Activated CD8-positive, alpha-beta memory T cell treated with anti-CD3 and anti-CD28 coated beads for 24 hours (primary cell): Measurements from ENCODE around the gene NDE1.
"Not testable (repeated sequence)": the region's sequence is repeated elsewhere in the genome, so short reads cannot be mapped to it uniquely, and the experiment has no call there.

Experiments used
- DNase-seq: peaks from one replicate; pipeline ENCODE4 v3.0.0-alpha.2; 2020

The NDE1 gene

DNA sequence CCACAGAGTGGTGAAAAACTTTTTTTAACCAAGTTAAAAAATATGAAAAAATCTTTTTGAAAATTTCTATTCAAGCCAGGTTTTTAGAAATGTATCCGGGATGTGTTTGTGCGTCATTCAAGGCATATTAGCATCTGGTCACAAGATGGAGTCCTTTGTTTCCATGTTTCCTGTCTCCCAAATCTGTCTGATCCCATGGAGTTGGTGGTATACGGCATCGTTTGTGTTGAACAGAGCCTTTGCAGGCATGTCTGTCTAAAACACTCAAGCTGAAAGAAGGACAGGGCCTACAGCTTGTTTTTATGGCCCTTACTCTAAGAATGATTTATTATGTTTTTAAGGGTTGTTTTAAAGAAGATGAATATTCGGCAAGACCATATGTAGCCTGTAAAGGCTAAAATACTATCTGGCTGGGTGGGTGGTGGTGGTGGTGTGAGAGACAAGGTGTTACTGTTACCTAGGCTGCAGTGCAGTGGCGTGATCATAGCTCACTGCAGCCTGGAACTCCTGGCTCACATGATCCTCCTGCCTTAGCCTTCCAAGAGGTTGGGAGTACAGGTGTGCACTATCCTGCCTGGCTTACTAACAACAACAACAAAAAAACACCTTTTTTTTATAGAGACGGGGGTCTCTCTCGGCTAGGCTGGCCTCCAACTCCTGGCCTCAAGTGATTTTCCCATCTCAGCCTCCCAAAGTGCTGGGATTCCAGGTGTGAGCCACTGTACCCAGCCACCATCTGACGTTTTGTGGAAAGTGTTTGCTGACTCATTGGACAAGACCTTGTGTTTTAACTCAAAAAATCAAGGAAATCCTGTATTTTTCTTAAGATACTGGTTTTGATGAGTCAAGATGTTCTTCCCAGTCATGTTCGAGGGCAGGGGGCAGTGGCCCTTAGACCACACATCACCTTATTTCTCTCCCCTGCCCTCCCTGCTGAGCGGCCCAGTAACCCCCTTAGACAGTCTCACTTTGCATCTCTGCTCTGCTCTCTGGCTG is 52.2 kb downstream of the NDE1 start:
- DNase-seq = no peak

- DNase-seq = no peak
Observed at GRCh38 chr16:15703029-15703736, 53.1 kb downstream of the NDE1 start.

GRCh38 chr16:15704545-15704987 is 54.5 kb downstream of the NDE1 start:
- DNase-seq = peak; percentile 90

DNA sequence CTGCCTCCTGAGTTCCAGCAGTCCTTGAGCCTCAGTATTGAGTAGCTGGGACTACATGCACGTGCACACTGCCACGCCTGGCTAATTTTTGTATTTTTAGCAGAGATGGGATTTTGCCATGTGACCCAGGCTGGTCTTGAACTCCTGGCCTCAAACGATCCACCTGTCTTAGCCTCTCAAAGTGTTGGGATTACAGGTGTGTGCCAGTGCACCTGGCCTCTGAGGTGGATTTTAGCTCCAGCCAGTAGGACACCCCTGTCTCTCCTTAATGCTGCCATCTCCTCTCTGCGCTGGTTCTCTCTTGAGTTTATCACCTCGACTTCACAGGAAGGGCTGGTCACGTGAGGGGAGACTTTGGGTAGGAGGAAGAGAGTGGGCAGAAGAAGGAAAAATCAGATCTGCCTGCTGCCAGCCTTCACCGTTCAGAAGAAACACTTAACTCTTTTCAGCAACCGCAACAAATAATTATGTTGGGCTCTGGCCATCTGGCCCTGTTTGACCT is 55.1 kb downstream of the NDE1 start:
- DNase-seq = no peak

- no peak for DNase-seq
Observed at GRCh38 chr16:15707332-15707731, 57.3 kb downstream of the NDE1 start.

GRCh38 chr16:15708096-15708495 is 58.1 kb downstream of the NDE1 start:
- no peak for DNase-seq

DNA sequence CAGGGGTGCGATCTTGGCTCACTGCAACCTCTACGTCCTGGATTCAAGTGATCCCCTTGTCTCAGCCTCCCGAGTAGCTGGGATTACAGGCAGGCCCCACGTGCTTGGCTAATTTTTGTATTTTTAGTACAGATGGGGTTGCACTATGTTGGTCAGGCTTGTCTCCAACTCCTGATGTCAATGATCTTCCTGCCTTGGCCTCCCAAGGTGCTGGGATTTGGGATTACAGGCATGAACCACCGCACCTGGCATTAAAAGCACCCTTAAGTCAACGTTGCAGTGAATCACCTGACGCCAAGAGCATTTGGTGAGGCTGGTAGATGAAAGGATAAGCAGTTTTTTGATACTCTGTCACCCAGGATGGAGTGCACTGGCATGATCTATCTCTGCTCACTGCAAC is 59.0 kb downstream of the NDE1 start:
- DNase-seq = no peak

GRCh38 chr16:15714393-15715172 is 64.5 kb downstream of the NDE1 start:
- no peak for DNase-seq

DNA sequence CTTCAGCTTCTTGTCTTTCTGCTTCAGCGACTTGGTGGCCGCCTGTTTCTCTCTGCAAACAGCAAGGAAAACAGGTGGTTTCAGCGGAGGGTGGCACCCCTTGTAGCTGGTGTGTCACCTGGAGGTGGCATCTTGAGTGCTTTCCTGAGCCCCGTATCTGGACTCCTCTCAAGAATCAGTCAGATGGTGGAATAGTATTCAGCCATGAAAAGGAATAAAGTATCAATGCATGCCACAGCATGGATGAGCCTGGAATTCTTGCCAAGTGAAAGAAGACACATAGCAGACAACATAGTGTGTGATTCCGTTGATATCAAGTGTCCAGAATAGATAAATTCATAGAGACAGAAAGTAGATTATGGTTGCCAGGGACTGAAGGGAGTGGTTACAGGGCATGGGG is 65.2 kb downstream of the NDE1 start:
- DNase-seq = no peak

DNA sequence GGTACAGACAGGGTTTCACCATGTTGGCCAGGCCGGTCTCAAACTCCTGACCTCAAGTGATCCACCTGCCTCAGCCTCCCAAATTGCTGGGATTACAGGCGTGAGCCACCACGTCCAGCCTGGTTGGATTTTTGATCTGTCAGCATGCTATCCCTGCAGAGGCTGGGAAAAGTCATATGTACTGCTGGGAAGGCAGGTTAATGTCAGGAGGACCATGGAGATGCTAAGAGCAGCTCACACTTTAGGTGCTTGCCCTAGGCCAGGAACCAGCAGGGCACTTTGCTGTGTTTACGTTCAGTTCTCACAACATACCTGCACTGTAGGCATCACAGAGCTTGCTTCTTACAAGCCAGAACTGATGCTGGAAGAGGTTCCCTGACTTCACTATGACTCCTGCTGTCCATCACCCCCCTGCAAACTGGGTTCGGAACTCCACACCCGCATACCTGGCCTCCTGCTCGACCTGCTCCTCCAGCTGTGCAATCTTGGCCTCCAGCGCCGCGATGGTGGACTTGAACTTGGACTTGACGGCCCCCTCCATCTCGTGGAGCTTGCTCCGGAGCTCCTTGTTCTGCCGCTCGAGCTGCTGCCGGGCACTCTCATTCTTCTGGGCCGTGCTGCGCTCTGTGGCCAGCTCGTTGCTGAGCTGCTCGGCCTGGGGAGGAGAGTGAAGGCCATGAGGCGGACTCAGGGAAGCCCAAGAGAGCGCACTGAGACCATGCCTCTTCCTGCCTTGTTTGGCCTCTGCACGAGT is 66.8 kb downstream of the NDE1 start:
- no peak for DNase-seq

- DNase-seq = no peak
Observed at GRCh38 chr16:15721018-15721417, 71.0 kb downstream of the NDE1 start.

DNA sequence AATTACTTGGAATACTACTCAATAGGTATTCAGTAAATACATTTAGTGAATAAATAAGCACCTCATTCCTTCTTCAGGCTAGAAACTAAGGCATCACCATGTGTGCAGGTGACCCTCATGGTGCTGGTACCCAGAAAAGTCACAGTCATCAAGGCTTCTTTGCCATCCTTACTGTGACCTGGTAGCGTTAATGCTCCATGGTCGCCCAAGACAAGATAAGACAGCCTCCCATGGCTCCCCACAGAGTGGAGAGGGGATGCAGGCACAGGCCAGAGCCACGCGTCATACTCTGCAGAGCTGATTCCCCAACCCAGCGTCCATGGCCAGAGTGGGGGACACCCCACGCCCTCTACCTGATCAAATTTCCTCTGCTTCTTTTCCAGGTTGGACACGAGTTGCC is 73.8 kb downstream of the NDE1 start:
- no peak for DNase-seq

- DNase-seq = no peak
Observed at GRCh38 chr16:15725641-15726240, 75.7 kb downstream of the NDE1 start.

GRCh38 chr16:15726715-15727114 is 76.7 kb downstream of the NDE1 start:
- DNase-seq = no peak

GRCh38 chr16:15727697-15728096 is 77.7 kb downstream of the NDE1 start:
- not testable (repeated sequence) for DNase-seq

DNA sequence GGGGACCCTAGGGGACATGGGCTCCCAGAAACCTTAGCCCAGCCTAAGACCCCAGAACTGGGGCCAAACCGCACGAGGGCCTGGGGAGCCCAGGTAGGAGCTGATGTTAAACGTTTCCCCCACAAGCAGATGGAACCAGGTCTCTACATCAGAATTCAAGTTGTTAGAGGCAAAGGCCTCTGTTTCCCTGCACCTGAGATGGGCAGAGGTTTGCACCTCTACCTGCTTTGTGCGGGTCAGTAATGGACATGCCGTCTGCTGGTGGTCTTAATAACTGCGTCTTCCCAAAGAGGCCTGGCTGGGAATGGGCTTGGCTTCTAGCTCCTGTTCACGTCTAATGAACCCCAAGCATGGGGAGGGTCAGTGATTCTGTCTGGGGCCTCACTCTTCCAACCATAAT is 79.1 kb downstream of the NDE1 start:
- DNase-seq = no peak

GRCh38 chr16:15732416-15732815 is 82.4 kb downstream of the NDE1 start:
- DNase-seq = no peak

- no peak for DNase-seq
Observed at GRCh38 chr16:15735610-15736009, 85.6 kb downstream of the NDE1 start.

DNA sequence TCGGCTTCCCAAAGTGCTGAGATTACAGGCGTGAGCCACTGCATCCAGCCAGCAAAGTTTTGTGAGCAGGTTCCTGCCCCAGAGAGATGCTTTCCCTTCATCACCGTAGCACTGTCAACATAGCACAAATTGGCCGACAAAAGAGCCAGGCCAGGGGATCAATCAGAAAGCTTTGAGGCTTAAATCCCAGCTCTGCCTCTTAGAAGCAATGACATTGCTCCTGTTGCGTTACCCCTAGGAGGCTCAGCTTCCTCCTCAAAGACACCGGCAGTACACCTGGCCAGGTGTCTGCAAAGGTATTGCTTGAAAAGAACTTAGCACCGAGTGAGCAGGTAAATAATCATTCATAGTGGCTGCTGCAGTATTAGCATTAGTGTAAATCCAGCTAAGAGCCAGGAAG is 86.5 kb downstream of the NDE1 start:
- DNase-seq = no peak

DNA sequence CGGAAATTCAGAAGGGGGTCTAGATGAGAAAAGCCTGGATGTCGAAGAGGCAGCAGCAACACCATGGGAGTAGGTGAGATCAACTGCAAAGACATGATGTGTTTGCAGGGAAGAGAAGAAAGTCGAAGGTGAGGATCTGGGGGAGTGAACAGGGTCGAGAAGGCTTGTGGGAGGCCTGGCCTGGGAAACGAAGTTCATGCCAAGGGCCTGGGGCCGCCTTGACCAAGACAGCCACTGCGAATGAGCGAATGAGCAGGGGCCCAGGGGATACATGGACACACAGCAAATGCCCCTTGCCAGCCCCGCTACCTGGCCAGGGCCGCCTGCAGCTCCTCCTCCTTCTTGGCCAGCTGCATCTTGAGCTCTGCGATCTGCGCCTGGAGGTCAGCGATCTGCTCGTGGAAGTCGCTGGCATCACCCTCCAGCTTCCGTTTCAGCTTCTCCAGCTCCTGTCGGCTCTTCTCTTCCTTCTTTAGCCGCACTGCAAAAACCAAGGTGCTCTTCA is 87.1 kb downstream of the NDE1 start:
- no peak for DNase-seq

DNA sequence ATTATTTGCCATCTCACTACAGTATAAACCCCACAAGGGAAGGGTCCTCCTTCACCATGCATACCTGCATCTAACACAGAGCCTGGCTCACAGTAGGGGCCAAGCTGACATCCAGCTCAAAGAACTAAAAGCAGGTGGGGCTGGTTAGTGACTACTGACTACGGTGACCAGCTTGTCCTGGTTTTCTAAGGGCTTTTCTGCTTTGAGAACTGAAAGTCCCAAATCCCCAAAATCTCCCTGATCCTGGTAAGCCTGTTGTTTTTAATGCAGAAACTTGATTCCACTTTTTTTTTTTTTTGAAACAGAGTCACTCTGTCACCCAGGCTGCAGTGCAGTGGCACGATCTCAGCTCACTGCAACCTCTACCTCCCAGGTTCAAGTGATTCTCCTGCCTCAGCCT is 89.4 kb downstream of the NDE1 start:
- no peak for DNase-seq

DNA sequence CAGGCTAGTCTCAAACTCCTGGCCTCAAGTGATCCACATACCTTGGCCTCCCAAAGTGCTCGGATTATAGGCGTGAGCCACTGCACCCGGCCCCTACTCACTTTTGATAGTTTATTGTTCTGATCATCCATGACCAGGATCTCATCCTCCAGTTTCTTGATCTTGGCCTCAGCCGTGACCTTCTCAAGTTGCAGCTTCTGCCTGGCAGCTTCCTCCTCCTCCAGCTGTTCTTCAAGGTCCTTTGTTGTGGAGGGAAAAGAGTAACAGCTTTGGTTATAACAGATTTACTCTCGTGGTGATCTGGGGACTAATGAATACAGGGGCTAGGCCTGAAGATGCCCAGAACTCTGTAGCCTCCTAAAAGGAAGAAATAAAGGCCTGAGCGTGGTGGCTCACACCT is 89.9 kb downstream of the NDE1 start:
- no peak for DNase-seq
